ENCODE measurements around the gene BMP8B. TPM values are rescaled to one million over a fixed set of nuclear protein-coding genes. Genes with fewer than 3 reads are reported as not detected.

Gene BMP8B
- total RNA-seq, 2 experiments from 2014 or later, result 0.91 to 0.94 TPM

DNA sequence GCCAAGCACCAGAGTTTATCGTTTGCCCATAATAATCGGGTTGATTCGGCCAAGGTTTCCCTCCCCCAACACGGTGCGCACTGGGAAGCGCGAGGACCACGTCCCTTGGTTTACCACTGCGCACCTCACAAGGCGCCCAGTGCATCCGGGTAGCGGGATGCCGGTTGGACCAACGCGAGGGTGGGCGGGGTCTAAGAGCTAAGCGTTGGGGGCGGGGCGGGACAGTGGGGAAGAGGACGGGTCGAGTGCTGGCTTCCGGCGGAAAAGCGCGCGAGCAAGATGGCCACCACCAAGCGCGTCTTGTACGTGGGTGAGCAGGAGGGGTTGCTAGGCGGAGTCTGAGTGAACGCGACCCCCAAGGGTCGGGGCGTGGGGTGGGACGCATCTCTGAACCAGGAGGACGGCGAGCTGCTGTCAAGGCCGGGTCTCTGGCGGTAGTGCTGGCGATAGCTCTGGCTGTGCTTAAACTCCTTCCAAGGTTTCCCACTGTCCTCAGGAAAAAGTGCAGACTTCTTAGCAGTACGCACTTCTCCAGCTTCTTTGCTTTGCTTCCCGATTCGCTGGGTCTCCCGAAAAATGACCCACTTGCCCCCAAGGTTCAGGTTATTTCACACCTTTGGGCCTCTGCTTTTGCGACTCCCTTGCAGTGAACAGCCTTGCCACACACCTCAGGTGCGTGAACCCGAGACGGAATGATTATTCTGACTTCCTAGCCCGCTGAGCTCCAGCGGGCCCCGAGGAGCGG is 49.9 kb downstream of the BMP8B start, which contains the start of gene PPIE:
PPIE (plus strand) TSS at position 261 of the 745 bp plus-strand sequence; CDS start at position 280, 19 bp downstream.
- CTCF ChIA-PET, result interaction anchor here (0.5 to 1.4 kb wide), 4 partner anchors 53 to 123 kb away, joined by 3 to 4 read pairs (median 3); no protein-coding TSS in a partner anchor
- POLR2A ChIA-PET, result interaction anchor here (0.6 to 1.3 kb wide), 5 partner anchors 13 to 485 kb away, joined by 3 to 7 read pairs (median 3); no protein-coding TSS in a partner anchor

DNA sequence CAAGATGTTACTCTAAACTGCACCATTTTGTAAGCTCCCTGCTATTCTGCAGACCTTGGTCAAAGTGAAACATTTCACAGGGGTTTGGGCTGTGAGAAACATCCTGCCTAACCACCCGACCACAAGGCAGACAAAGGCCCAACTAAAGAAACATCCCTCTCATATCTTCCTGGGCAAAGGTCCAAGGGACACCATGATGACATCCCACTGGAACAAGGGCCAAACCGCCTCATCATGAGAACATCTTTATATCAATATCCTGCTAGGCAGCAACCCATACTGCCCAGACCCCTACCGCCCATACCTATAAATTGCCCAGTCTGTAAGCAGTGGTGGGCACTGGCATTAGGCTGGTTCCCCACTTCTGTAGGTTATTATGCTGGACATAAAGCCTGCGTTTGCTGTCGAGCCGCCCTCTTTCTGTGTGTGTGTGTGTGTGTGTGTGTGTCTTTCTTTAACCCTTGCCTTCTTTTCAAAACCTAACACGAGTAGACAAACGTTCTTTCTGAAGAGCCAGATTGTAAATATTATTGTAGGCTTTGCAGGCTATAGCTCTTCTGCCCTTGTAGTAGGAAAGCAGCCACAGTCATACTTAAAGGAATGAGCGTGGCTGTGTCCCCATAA is 51.0 kb downstream of the BMP8B start:
- ChIA-PET CTCF (interaction anchor here (1.2 to 1.4 kb wide), 2 partner anchors 65 to 84 kb away, joined by 3 to 4 read pairs; no protein-coding TSS in a partner anchor), POLR2A (no interaction called here)

DNA sequence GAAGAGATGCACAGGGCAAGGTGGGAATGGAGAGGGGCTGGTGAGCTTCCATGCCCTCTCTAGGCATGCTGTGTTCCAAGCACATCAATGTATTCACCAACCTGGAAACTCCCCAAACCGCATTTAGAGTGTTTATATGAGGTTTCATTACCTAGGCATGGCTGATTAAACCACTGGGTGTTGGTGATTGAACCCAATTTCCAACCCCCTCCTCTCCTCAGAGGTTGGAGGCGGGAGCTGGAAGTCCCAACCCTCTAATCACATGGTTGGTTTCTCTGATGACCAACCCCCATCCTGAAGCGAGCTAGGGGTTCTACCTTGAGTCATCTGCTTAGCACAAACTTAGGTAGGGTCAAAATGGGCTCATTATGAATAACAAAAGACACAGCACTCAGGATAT is 52.9 kb downstream of the BMP8B start:
- CTCF ChIA-PET, result interaction anchor here (1.3 to 1.5 kb wide), 2 partner anchors 78 to 129 kb away, joined by 4 read pairs; no protein-coding TSS in a partner anchor
- POLR2A ChIA-PET, result interaction anchor here (0.5 kb wide), 1 partner anchor 1797 kb away, joined by 3 read pairs; no protein-coding TSS in a partner anchor

DNA sequence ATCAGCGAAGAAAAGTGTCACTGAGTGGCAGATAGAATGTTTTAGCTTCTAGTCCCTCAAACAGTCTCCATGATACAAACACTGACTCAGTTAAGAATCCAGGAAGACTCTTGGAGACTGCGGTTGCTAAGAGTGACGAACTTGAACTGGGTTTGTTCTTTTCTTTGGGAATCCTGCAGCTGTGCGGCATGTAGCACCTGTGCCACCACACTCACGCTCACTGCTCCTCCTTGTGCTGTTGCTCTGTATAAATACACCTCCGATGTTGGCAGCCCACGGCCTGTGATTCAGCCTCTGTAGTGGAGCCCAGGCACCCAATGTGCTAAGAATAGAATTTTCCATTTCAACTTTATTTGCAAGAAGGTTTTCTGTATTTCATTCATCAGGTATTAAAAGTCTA is 55.5 kb downstream of the BMP8B start:
- CTCF ChIA-PET, result no interaction called here
- POLR2A ChIA-PET, result no interaction called here

DNA sequence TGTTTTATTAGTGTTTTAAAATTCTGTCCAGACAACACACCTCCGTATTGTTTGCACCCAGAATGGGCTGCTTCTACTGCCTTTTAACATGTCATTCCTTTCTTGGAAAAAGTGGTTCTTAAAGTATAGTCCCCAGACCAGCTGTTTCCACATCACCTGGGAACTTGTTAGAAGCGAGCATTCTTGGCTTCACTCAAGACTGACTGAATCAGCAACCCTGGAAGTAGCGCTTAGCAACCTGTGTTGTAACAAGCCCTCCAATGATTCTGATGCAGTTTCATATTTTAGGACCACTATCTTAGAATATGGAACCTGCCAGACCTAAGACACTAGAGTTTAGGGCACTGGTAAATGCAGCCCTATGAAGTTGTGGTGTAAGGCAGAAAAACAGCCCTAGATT is 55.9 kb downstream of the BMP8B start:
- POLR2A ChIA-PET, result no interaction called here
- CTCF ChIA-PET, result no interaction called here

DNA sequence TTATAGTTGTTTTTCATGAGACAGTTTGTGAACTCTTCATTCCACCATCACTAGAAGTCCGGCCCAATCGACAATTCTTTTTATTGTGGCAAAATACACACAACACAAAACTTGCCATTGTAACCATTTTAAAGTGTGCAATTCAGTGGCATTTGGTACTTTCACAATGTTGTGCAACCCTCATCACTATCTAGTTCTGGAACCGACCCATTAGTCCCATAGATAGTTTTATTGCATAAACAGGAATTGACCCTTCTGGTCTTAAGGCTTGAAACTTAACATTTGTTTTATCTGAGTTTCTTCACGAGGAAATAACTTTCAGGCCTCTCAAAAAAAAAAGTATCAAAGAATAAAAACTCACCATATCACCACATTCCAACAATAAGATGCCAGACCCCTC is 58.8 kb downstream of the BMP8B start:
- ChIA-PET POLR2A (no interaction called here), CTCF (no interaction called here)

DNA sequence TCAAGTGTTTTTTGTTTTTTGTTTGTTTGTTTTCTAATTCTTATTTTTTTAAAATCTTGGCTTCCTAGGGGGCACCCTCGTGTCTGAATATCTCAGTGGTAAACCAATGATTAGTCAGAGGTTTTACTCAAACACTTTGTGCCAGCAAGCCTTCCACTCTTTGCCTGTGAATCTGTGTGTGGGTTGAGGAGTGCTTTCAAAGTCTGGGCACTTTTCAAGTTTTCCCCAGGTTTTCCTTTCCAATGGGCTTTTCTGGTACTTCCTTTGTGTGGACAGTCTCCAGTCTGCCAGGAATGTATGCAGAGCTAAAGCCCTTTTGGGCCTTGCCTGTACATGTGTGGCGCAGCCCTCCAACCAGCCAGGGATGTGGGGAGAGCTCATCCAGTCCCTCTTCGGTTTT is 59.6 kb downstream of the BMP8B start:
- CTCF ChIA-PET, result no interaction called here

DNA sequence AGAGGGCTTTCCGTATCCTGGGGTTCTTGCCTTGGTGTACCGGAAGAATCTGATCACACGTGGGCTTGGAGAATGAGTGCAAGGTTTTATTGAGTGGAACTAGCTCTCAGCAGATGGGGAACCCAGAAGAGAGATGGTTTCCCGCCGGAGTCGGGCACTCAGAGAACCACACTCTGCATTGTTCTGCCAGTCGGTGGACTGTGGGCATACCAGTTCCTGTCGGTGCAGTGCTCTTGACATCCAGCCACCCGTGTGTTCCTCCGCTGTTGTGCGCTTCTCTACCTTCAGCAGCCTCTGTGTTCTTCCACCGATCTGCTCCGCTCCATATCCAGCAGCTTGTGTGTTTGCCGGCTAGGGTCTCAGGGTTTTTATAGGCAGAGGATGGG is 60.7 kb downstream of the BMP8B start:
- ChIA-PET CTCF (interaction anchor here (1.1 kb wide), 1 partner anchor 55 kb away, joined by 5 read pairs; no protein-coding TSS in a partner anchor), POLR2A (no interaction called here)

More for the DNA sequence above, 59.6 kb downstream of the BMP8B start:
- POLR2A ChIA-PET, result no interaction called here

DNA sequence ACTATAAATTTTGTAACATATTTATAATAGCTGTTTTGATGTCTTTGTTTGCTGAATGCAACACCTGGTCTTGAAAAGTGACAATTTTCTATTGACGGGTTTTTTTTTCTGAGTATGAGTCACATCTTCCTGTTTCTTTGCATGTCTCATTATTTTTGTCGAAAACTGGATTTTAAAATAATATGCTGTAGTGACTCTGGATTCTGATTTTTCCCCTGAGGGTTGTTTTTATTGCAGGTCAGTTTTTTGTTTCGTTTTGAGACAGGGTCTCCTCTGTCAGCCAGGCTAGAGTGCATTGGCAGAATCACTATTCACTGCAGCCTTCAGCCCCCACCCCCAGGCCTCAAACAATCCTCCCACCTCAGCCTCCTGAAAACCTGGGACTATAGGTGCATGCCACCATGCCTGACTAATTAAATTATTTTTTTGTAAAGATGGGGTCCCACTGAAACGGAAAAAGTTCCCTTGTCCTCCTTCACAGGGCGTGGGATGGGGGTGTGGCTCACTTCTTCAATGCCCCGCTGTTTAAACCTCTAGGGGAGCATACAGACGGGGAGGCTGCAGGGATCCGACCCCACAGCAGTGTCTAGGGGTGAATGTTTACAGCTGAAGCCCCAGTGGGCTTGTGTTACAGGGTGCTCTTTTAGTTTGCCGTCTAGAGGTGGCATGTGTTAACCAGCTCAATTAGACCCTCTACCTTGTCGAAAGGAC is 61.3 kb downstream of the BMP8B start:
- POLR2A ChIA-PET, result no interaction called here
- CTCF ChIA-PET, result interaction anchor here (0.9 to 1.1 kb wide), 2 partner anchors 55 to 57 kb away, joined by 4 to 5 read pairs; no protein-coding TSS in a partner anchor

DNA sequence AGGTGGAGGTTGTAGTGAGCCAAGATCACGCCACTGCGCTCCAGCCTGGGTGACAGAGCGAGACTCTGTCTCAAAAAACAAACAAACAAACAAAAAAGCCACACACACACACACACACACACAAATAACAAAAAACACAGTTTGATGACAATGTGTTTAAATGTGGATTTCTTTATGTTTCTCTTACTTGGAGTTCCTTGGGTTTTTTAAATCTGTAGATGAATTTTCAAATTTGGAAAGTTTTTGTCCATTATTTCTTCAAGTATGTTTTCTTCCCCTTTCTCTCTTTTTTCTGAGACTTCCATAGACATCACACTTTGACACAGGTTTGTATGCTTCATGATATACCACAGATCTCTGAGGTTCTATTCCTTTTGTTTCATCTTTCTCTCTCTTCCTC is 62.1 kb downstream of the BMP8B start:
- CTCF ChIA-PET, result interaction anchor here (0.9 kb wide), 1 partner anchor 56 kb away, joined by 4 read pairs; no protein-coding TSS in a partner anchor
- POLR2A ChIA-PET, result no interaction called here

DNA sequence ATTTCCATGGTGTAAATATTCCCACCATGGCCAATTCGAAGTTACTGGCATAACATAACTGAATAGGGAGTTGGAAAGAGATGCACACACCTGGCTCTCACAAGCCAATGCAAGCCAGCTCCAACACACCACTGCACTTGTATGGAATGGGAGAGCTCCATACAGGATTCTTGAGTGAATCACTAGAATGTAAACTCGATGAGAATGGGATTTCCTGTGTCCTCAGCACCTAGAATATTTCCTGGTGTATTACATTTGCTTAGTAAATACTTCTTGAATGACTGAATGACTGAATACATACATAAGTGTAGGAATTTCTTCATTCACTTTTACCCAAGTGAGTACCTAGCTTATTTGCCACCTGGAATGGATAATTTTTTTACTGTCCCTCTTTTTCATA is 66.2 kb downstream of the BMP8B start:
- POLR2A ChIA-PET, result no interaction called here
- CTCF ChIA-PET, result interaction anchor here (0.9 to 1.2 kb wide), 2 partner anchors 12 to 116 kb away, joined by 3 read pairs; no protein-coding TSS in a partner anchor

DNA sequence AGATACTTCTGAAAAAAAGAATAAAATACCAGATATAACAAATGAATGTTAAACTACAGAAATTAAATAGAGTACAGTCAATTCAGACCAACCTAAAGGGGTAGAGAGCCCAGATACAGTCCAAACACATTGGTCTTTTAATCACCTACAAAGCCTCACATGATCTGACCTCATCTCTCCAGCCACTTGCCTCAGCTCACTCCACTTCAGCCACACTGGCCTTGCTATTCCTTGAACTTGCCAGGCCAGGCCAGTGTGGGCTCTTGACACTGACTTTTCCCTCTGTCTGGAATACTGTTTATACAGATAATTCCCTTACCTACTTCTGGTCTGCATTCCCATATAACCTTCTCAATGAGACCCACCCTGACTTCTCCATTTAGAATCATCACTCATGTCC is 67.0 kb downstream of the BMP8B start:
- ChIA-PET POLR2A (no interaction called here), CTCF (interaction anchor here (1.2 kb wide), 1 partner anchor 11 kb away, joined by 3 read pairs; no protein-coding TSS in a partner anchor)

DNA sequence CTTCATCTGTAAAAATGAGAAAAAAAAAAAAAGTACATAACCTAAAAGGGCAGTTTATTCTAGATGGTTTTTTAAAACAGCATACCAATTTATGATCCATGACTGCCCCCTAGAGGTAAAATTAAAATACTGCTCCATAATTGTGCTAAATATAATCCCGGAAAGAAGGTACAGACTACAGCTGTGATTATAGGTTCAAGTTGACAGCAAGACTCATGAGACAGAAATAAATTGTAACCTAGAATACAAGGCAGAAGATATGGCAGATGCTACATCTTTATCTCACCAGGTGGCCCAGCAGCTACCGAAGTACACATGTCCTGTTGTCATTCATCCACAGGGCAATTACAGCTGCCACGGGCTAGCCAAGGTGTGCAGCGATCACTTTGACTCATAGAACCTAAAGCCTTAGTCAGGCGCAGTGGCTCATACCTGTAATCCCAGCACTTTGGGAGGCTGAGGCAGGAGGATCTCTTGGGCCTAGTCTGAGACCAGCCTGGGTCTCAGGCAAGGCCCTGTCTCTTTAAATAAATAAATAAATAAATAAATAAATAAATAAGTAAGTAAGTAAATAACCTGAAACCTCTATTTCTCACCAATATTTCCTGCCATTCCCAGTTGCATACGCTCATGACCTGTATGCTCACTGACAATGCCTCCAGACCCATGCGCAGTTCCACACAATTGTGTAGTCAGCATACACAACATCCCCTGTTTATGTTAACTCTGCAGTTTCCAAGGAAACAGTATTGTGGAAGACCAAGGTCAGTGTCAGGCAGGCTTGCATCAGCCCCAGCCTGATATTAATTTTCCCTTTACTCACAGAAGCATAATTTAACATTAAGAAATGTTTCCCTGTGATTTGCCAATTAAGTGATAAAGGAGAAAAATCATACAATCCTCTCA is 68.3 kb downstream of the BMP8B start:
- CTCF ChIA-PET, result interaction anchor here (0.6 to 2.2 kb wide), 15 partner anchors 14 to 623 kb away, joined by 3 to 15 read pairs (median 3); partner anchors contain the start of genes HEYL and HPCAL4
- POLR2A ChIA-PET, result no interaction called here

DNA sequence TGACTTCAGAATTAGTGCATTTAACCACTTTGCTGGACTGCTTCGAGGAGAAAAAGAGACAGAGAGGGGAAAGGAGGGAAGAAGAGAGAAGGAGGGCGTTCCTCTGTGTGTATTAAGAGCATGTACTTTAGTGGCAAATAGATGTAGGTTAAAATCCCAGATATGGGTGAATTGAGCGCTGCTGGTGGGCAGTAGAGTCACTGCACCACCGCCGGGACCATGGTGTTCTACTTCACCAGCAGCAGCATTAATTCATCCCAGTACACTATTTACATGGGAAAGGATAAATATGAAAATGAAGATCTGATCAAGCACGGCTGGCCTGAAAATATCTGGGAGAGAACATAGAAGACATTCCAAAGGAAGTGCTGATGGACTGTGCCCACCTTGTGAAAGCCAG is 70.9 kb downstream of the BMP8B start:
- CTCF ChIA-PET, result interaction anchor here (1.5 kb wide), 1 partner anchor 111 kb away, joined by 7 read pairs; no protein-coding TSS in a partner anchor
- POLR2A ChIA-PET, result no interaction called here

DNA sequence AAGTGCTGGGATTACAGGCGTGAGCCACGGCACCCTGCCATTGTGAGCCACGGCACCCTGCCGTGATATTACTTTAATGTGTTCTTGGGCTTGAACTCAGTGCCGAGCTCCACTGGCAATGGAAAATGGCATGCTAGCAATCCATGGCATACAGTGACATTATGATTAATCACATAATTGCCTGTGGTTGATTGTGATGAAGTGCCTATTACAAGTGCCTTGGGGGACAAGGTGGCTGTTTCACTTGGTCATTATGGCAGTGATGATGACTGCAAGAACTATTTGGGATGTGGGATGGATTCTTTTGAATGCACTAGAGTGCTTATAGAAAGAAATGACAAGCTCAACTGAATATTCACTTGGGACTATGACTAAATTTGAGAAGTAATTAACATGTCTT is 75.1 kb downstream of the BMP8B start:
- ChIA-PET POLR2A (no interaction called here), CTCF (interaction anchor here (0.7 to 1.2 kb wide), 2 partner anchors 56 to 322 kb away, joined by 3 to 4 read pairs; no protein-coding TSS in a partner anchor)

DNA sequence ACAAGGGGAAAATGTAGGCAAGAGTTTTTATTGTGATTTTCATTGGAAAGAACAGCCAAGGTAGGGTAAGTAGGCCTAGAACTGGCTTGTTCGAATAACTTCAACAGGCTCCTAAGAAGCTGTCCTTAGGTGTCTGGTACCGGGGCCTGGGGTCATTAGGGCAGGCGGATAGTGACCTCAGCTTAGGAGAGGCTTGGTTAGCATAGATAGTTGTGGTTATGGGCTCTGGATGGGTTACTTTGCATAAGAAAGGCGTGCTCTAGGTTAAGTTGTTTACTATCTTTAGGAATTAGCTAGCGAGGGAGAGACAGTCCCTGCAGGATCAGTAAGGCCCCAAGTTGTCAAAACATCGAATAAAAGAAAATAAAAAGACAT is 76.7 kb downstream of the BMP8B start:
- CTCF ChIA-PET, result no interaction called here
- POLR2A ChIA-PET, result no interaction called here

DNA sequence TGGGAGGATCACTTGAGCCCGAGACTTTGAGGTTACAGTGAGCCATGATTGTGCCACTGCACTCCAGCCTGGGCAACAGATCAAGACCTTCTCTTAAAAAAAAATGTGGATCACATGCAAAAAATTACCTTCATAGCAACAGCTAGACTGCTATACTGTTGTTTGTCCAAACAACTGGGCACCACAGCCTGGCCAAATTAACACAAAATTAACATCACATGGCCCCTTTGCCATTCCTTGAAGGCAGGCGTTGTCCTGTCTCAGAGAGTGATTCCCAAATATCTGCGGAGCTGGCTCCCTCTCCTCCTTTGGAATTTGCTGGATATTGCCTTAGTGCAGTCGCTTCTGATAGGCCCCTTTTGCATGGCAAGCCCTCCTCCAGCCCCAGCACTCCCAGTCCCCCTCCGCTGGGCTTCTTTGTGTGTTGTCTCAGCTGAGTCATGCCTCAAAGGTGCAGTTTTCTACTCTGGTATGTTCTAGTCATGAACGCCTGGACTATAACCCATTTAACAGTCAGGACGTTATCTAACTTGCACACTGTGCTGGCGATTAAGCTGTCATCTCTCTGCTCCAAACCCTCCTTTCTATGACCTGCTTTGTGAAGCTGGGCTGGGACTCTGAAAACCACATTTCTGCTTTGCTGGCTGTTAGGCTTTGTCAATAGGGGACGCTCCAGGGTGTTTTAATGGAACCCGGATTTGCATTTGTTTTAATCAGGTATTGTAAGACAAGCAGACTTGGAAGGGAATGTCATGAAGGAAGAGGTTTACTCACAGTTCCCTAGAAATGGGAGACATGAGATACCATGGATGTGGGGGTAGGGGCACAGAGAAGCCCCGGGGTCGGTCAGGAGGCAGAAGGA is 77.3 kb downstream of the BMP8B start:
- POLR2A ChIA-PET, result no interaction called here

DNA sequence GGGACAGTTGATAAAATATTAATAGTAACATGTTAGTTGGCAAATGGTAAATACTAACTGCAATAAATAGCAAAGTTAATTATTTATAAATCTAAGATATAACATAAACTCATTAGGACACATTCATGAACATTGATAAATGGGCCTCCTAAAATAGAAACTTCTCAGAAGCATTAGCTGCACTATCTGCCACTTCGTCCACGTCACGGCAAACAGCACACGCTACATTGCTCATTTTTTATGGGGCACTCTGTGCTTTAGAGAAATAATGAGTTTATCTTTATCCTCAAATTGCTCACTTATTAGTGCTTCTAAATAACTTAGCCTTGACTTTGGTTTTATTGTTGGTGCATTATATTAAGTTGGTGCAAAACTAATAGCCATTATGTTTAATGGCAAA is 81.2 kb downstream of the BMP8B start:
- ChIA-PET POLR2A (no interaction called here), CTCF (no interaction called here)

More for the DNA sequence above, 77.3 kb downstream of the BMP8B start:
- CTCF ChIA-PET, result interaction anchor here (0.5 to 1.3 kb wide), 3 partner anchors 11 to 105 kb away, joined by 3 to 4 read pairs (median 4); no protein-coding TSS in a partner anchor
